Stimulated activated CD4-positive, alpha-beta T cell treated with anti-CD3 and anti-CD28 coated beads, Interleukin-1b, Interleukin-23, amount 100 ng/mL, for 1 hour (primary cell): ENCODE measurements around the gene SUSD6.

Experiments used
- DNase-seq, 2 donors: peaks; one replicate each; pipeline ENCODE4 v3.0.0-alpha.2; 2020; ENCODE audit warnings: low read depth in 2 of 2

Gene SUSD6

GRCh38 chr14:69672356-69672755, 61.0 kb downstream of the SUSD6 start:
- DNase-seq, result no peak

- DNase-seq, result no peak
Observed at GRCh38 chr14:69673104-69673503, 61.7 kb downstream of the SUSD6 start.

GRCh38 chr14:69673578-69674305, 62.3 kb downstream of the SUSD6 start:
- DNase-seq, result no peak

- DNase-seq, result no peak
Observed at GRCh38 chr14:69674546-69675244, 63.3 kb downstream of the SUSD6 start.

GRCh38 chr14:69675245-69675583, 63.8 kb downstream of the SUSD6 start:
- DNase-seq, result no peak

GRCh38 chr14:69675877-69676416, 64.6 kb downstream of the SUSD6 start:
- DNase-seq, result no peak

GRCh38 chr14:69676723-69677122, 65.3 kb downstream of the SUSD6 start:
- DNase-seq, result no peak

GRCh38 chr14:69680297-69680696, 68.9 kb downstream of the SUSD6 start:
- DNase-seq, result no peak

GRCh38 chr14:69682136-69682535, 70.7 kb downstream of the SUSD6 start:
- DNase-seq, result no peak

GRCh38 chr14:69682621-69683263, 71.3 kb downstream of the SUSD6 start:
- DNase-seq, result no peak

- no peak for DNase-seq
Observed at GRCh38 chr14:69683971-69684370, 72.6 kb downstream of the SUSD6 start.

GRCh38 chr14:69684461-69685217, 73.2 kb downstream of the SUSD6 start:
- DNase-seq, result no peak

GRCh38 chr14:69685218-69685616, 73.8 kb downstream of the SUSD6 start:
- peak; percentile 17 to 39 for DNase-seq

GRCh38 chr14:69685716-69686115, 74.3 kb downstream of the SUSD6 start:
- no peak for DNase-seq

GRCh38 chr14:69687606-69688298, 76.4 kb downstream of the SUSD6 start:
- DNase-seq, result no peak

- no peak for DNase-seq
Observed at GRCh38 chr14:69688299-69688649, 76.9 kb downstream of the SUSD6 start.

- no peak for DNase-seq
Observed at GRCh38 chr14:69690042-69690441, 78.6 kb downstream of the SUSD6 start.

- no peak for DNase-seq
Observed at GRCh38 chr14:69692594-69692993, 81.2 kb downstream of the SUSD6 start.

GRCh38 chr14:69693145-69693544, 81.7 kb downstream of the SUSD6 start:
- DNase-seq, result no peak

- no peak for DNase-seq
Observed at GRCh38 chr14:69693801-69694729, 82.7 kb downstream of the SUSD6 start.
